ENCODE data around the gene MAD1L1. TPM values are rescaled to one million over a fixed set of nuclear protein-coding genes. Genes with fewer than 3 reads are reported as not detected.

Gene MAD1L1
- total RNA-seq, 1 experiment from 2014 or later, result 38.5 TPM

- H3K9ac ChIP-seq (ENCODE audit: low read length), result no peak overlapping the region
- no peak overlapping the region for H3K4me3 ChIP-seq (replicated peaks in 1 of 2; ENCODE audit: low read depth in 1 of 2, low read length in 2 of 2)
- TF ChIP-seq ZBTB33 (IDR thresholded peaks at IDR 0.05; ENCODE audit: extremely low read depth, insufficient replicate concordance, low read length) (no peak), REST (IDR thresholded peaks at IDR 0.05; ENCODE audit: low read depth) (no peak), POLR2AphosphoS5 (IDR thresholded peaks at IDR 0.05; ENCODE audit: low read depth, low read length) (no peak), EZH2 (IDR thresholded peaks at IDR 0.05) (no peak), MAX (IDR thresholded peaks at IDR 0.05) (no peak), SP1 (IDR thresholded peaks at IDR 0.05; ENCODE audit: low read depth) (no peak), SRF (IDR thresholded peaks at IDR 0.05; ENCODE audit: low read depth) (no peak), ATF3 (IDR thresholded peaks at IDR 0.05) (no peak), ZNF274 (IDR thresholded peaks at IDR 0.05; ENCODE audit: low read depth, low read length) (no peak), RAD21 (IDR thresholded peaks at IDR 0.05; ENCODE audit: low read depth) (no peak), EZH2phosphoT487 (IDR thresholded peaks at IDR 0.05; ENCODE audit: borderline replicate concordance) (no peak)
- H3K79me2 ChIP-seq (ENCODE audit: insufficient read depth, low read length), result no peaks in the 10 kb centered on the region
- intact Hi-C loops (cut with micrococcal nuclease), result no loop called here
- CTCF ChIA-PET, result no interaction called here
- H3K36me3 ChIP-seq (ENCODE audit: control insufficient read depth in 1 of 2, insufficient read depth in 2 of 2, low read length in 2 of 2), result no peaks in the 10 kb centered on the region; a peak in 1 of 4 replicates
- RAD21 ChIA-PET (ENCODE audit: low non-redundant PET in 1 of 2, low total read pairs in 2 of 2, uncharacterized antibody in 2 of 2, unreplicated experiment in 2 of 2), result no interaction called here
- no TSS peak for BruUV-seq (replicated peaks)
- H3K27ac ChIP-seq (ENCODE audit: low read depth, low read length), result no peak overlapping the region
- no peaks in the 10 kb centered on the region for H3K9me3 ChIP-seq (ENCODE audit: control insufficient read depth in 1 of 2, insufficient read depth in 1 of 2, low read depth in 1 of 2, low read length in 2 of 2)
- no peak for ATAC-seq
- POLR2A ChIA-PET, result no interaction called here
- H3K9me2 ChIP-seq (ENCODE audit: insufficient read depth), result no peaks in the 10 kb centered on the region
- no peaks in the 10 kb centered on the region for H3K4me1 ChIP-seq (ENCODE audit: control insufficient read depth in 1 of 2, insufficient read depth in 2 of 2, low read length in 2 of 2)
- no peak overlapping the region for H3K4me2 ChIP-seq (ENCODE audit: low read length)
- DNase-seq (ENCODE audit: low read depth, low spot score), result no peak
- no peaks in the 10 kb centered on the region for H4K20me1 ChIP-seq (ENCODE audit: insufficient read depth)
- no peaks in the 10 kb centered on the region for H3K27me3 ChIP-seq (ENCODE audit: insufficient read depth, low read length)
- H2AFZ ChIP-seq (ENCODE audit: low read depth, low read length, poor library complexity, severe bottlenecking), result no peak overlapping the region
These were observed 106.1 kb downstream of the MAD1L1 start for GRCh38 chr7:2126621-2127020.
